Neural cell (in vitro differentiated cells): Measurements from ENCODE around the gene ZNF662. TPM values are rescaled to one million over a fixed set of nuclear protein-coding genes. Genes with fewer than 3 reads are reported as not detected.

Experiments used
- H2AFZ ChIP-seq: fragments of 200-600, 300-800 bp; sonication (generic), shearing (Covaris generic); 2 replicates; pipeline ENCODE4 v1.6.0; 2014; ENCODE audit warnings: low read depth, mild to moderate bottlenecking, antibody characterized with exemption, low read length, moderate library complexity
- H3F3A ChIP-seq: fragments of 200-600 bp; shearing (Covaris generic); 2 replicates; pipeline ENCODE4 v1.6.1; 2016; ENCODE audit warnings: mild to moderate bottlenecking, moderate library complexity, mixed read lengths, antibody characterized with exemption, low read length; ENCODE audit not compliant: insufficient read depth, poor library complexity, severe bottlenecking
- H3K27ac ChIP-seq: fragments of 200-600, 300-800 bp; sonication (generic), shearing (Covaris generic); 2 replicates; pipeline ENCODE4 v1.5.1; 2014; ENCODE audit warnings: mild to moderate bottlenecking, low read length, moderate library complexity
- H3K27me3 ChIP-seq: fragments of 300-800, 200-600 bp; sonication (generic), shearing (Covaris generic); 2 replicates; pipeline ENCODE4 v1.6.0; 2014; ENCODE audit warnings: mild to moderate bottlenecking, low read depth, low read length, moderate library complexity; ENCODE audit not compliant: insufficient read depth
- H3K36me3 ChIP-seq: fragments of 300-800, 200-600 bp; sonication (generic), shearing (Covaris generic); 2 replicates; pipeline ENCODE4 v1.5.1; 2014; ENCODE audit warnings: mild to moderate bottlenecking, antibody characterized with exemption, low read length, moderate library complexity; ENCODE audit not compliant: insufficient read depth
- H3K4me2 ChIP-seq: fragments of 300-800, 200-600 bp; sonication (generic), shearing (Covaris generic); 2 replicates; pipeline ENCODE4 v1.6.0; 2014; ENCODE audit warnings: mild to moderate bottlenecking, low read length
- H3K4me3 ChIP-seq: fragments of 300-800, 200-600 bp; sonication (generic), shearing (Covaris generic); 2 replicates; pipeline ENCODE4 v1.5.1; 2014; ENCODE audit warnings: mild to moderate bottlenecking, low read length, moderate library complexity
- H3K79me2 ChIP-seq: fragments of 200-600 bp; shearing (Covaris generic); replicated peaks from 2 replicates; pipeline ENCODE4 v1.6.0; 2014; ENCODE audit warnings: mild to moderate bottlenecking, low read length, moderate library complexity; ENCODE audit not compliant: insufficient read depth
- H3K9ac ChIP-seq: fragments of 300-800, 200-600 bp; sonication (generic), shearing (Covaris generic); 2 replicates; pipeline ENCODE4 v1.6.1; 2016; ENCODE audit warnings: mild to moderate bottlenecking, low read length, mixed read lengths
- H3K9me2 ChIP-seq: fragments of 200-600 bp; shearing (Covaris generic); 2 replicates; pipeline ENCODE4 v1.6.1; 2016; ENCODE audit warnings: mild to moderate bottlenecking, low read length, mixed read lengths; ENCODE audit not compliant: insufficient read depth
- H3K9me3 ChIP-seq: fragments of 200-600, 300-800 bp; sonication (generic), shearing (Covaris generic); 2 replicates; pipeline ENCODE4 v1.6.1; 2016; ENCODE audit warnings: mild to moderate bottlenecking, mixed run types, low read length, moderate library complexity, mixed read lengths
- H4K20me1 ChIP-seq: fragments of 200-600 bp; shearing (Covaris generic); 2 replicates; pipeline ENCODE4 v1.6.1; 2016; ENCODE audit warnings: mild to moderate bottlenecking, mixed run types; ENCODE audit not compliant: insufficient read depth
- CTCF ChIP-seq: fragments of 450-650 bp; IDR thresholded peaks from 2 replicates; pipeline ENCODE4 v1.5.1; 2014; ENCODE audit warnings: antibody characterized with exemption, mild to moderate bottlenecking, moderate library complexity; ENCODE audit not compliant: poor library complexity, severe bottlenecking
- EP300 ChIP-seq: fragments of 450-650 bp; conservative IDR thresholded peaks from 2 replicates; pipeline ENCODE4 v1.6.1; 2014; ENCODE audit warnings: antibody characterized with exemption, mild to moderate bottlenecking, moderate library complexity; ENCODE audit not compliant: poor library complexity, severe bottlenecking
- EZH2 ChIP-seq: fragments of 200-600, 300-800 bp; shearing (Covaris generic), sonication (generic); IDR thresholded peaks from 2 replicates; pipeline ENCODE4 v1.6.1; 2014; ENCODE audit warnings: antibody characterized with exemption, low read length, borderline replicate concordance, mild to moderate bottlenecking; ENCODE audit not compliant: insufficient read depth, poor library complexity, severe bottlenecking
- MXI1 ChIP-seq: fragments of 450-650 bp; conservative IDR thresholded peaks from 2 replicates; pipeline ENCODE4 v1.6.1; 2014; ENCODE audit warnings: antibody characterized with exemption, mild to moderate bottlenecking; ENCODE audit not compliant: poor library complexity, severe bottlenecking
- POLR2AphosphoS5 ChIP-seq: IDR thresholded peaks from 2 replicates; pipeline ENCODE4 v1.6.1; 2012
- RAD21 ChIP-seq: fragments of 450-650 bp; conservative IDR thresholded peaks from 2 replicates; pipeline ENCODE4 v1.6.1; 2014; ENCODE audit warnings: antibody characterized with exemption, mild to moderate bottlenecking, moderate library complexity
- REST ChIP-seq: IDR thresholded peaks from 2 replicates; pipeline ENCODE4 v1.6.1; 2012; ENCODE audit warnings: borderline replicate concordance
- SMC3 ChIP-seq: fragments of 450-650 bp; conservative IDR thresholded peaks from 2 replicates; pipeline ENCODE4 v1.6.1; 2014; ENCODE audit warnings: antibody characterized with exemption, mild to moderate bottlenecking, moderate library complexity; ENCODE audit not compliant: poor library complexity
- TAF1 ChIP-seq: IDR thresholded peaks from 2 replicates; pipeline ENCODE4 v1.6.1; 2012; ENCODE audit warnings: low read depth
- polyA plus RNA-seq: library from polyadenylated mRNA; depleted of rRNA; stranded (reverse); fragments of >200 nt; gene quantifications from 2 replicates; pipeline ENCODE4 v1.2.3, GENCODE V29; 2014

The ZNF662 gene
- polyA plus RNA-seq, 1 donor from 2014 or later: not detected

- Histone ChIP-seq H3K27ac (no peak overlapping the region), H3K79me2 (no peaks in the 10 kb centered on the region), H3K4me3 (no peak overlapping the region), H3K27me3 (no peaks in the 10 kb centered on the region), H3F3A (no peaks in the 10 kb centered on the region), H2AFZ (no peak overlapping the region), H3K4me2 (no peak overlapping the region), H3K9ac (no peak overlapping the region), H3K9me2 (no peaks in the 10 kb centered on the region), H3K36me3 (no peaks in the 10 kb centered on the region), H3K9me3 (peaks cover 6% of the 10 kb centered on the region), H4K20me1 (no peaks in the 10 kb centered on the region)
- TF ChIP-seq CTCF: no peak
- no peak for TF ChIP-seq TAF1
- no peak for TF ChIP-seq REST
- no peak for TF ChIP-seq RAD21
- TF ChIP-seq POLR2AphosphoS5: no peak
- no peak for TF ChIP-seq EP300
- TF ChIP-seq MXI1: no peak
- no peak for TF ChIP-seq EZH2
- no peak for TF ChIP-seq SMC3
Measured at GRCh38 chr3:42914771-42915515, 9.0 kb downstream of the ZNF662 start.

- H3K79me2 ChIP-seq: no peaks in the 10 kb centered on the region
- H3K27ac ChIP-seq: no peak overlapping the region
- H3K9me2 ChIP-seq: no peaks in the 10 kb centered on the region
- H3K27me3 ChIP-seq: no peaks in the 10 kb centered on the region
- H3K9me3 ChIP-seq: no peaks in the 10 kb centered on the region
- TF ChIP-seq EZH2 (no peak), CTCF (no peak), MXI1 (no peak), TAF1 (no peak), REST (no peak), EP300 (no peak), POLR2AphosphoS5 (no peak), RAD21 (no peak), SMC3 (no peak)
- H3K4me3 ChIP-seq: no peak overlapping the region
- no peak overlapping the region for H2AFZ ChIP-seq
- no peaks in the 10 kb centered on the region for H3K36me3 ChIP-seq
- H3K9ac ChIP-seq: no peak overlapping the region
- H4K20me1 ChIP-seq: no peaks in the 10 kb centered on the region
- no peak overlapping the region for H3K4me2 ChIP-seq
- H3F3A ChIP-seq: no peaks in the 10 kb centered on the region
Measured at GRCh38 chr3:42923606-42924005, 17.7 kb downstream of the ZNF662 start.
